GM12878 (cell line): ENCODE data around the gene ARMH1. TPM values are rescaled to one million over a fixed set of nuclear protein-coding genes. Genes with fewer than 3 reads are reported as not detected.

Experiments used
- ATAC-seq: fragments of 200-7000 bp; cut with Tn5 transposase; 3 replicates; pipeline ENCODE4 v1.9.1; 2020; ENCODE audit warnings: mild to moderate bottlenecking, moderate library complexity
- BruUV-seq: library from RNA; stranded (reverse); fragments of 400-500 nt; replicated peaks from 2 replicates; lab custom pipeline; 2021; lab: Mats Ljungman, UMichigan
- CTCF ChIA-PET: fragments of 300-600 bp; sonication (Branson Sonifier 250); formaldehyde crosslinking; extraction: SDS; loops from one replicate; lab custom pipeline; 2021; ENCODE audit warnings: inconsistent platforms; lab: Yijun Ruan, JAX
- POLR2A ChIA-PET: fragments of 350-600 bp; formaldehyde crosslinking; extraction: SDS; loops from one replicate; lab custom pipeline; 2021; ENCODE audit warnings: inconsistent platforms; lab: Charles Lee
- RAD21 ChIA-PET: fragments of 300-600 bp; sonication (Branson Sonifier 250); formaldehyde crosslinking; loops from one replicate; lab custom pipeline; 2023; ENCODE audit warnings: antibody characterized with exemption; ENCODE audit not compliant: unreplicated experiment; lab: Charles Lee
- SMC1A ChIA-PET: fragments of 300-600 bp; sonication (Branson Sonifier 250); formaldehyde crosslinking; loops from one replicate; lab custom pipeline; 2023; ENCODE audit not compliant: unreplicated experiment, uncharacterized antibody; lab: Charles Lee
- DNase-seq: peaks from one replicate; pipeline ENCODE4 v3.0.0-alpha.2; 2011; ENCODE audit warnings: low read depth, low spot score
- FAIRE-seq: peaks from 3 replicates; lab custom pipeline; 2011; peaks lifted over from hg19 to GRCh38; lab: Jason Lieb, UNC
- H2AFZ ChIP-seq: 2 replicates; pipeline ENCODE4 v1.6.0; 2011; ENCODE audit warnings: low read depth, low read length, control low read depth; ENCODE audit not compliant: control insufficient read depth
- H3K27ac ChIP-seq: 2 replicates; pipeline ENCODE4 v1.5.1; 2011; ENCODE audit warnings: control low read depth; ENCODE audit not compliant: control insufficient read depth, insufficient read depth
- H3K27me3 ChIP-seq, 2 experiments: replicated peaks in 1 of 2; 2 replicates each; pipeline versions ENCODE4 v1.6.0 to v1.6.1; 2011; ENCODE audit warnings: low read length in 1 of 2; ENCODE audit not compliant: control insufficient read depth in 2 of 2, insufficient read depth in 2 of 2
- H3K36me3 ChIP-seq, 2 experiments: 2 replicates each; pipeline ENCODE4 v1.5.1; 2011; ENCODE audit warnings: low read length in 1 of 2; ENCODE audit not compliant: control insufficient read depth in 2 of 2, insufficient read depth in 2 of 2
- H3K4me1 ChIP-seq: 2 replicates; pipeline ENCODE4 v1.6.1; 2011; ENCODE audit warnings: mild to moderate bottlenecking, low read length, moderate library complexity, mixed read lengths; ENCODE audit not compliant: control insufficient read depth, insufficient read depth
- H3K4me2 ChIP-seq: 2 replicates; pipeline ENCODE4 v1.6.0; 2011; ENCODE audit warnings: control low read depth; ENCODE audit not compliant: control insufficient read depth, insufficient read depth
- H3K4me3 ChIP-seq: fragments of 200-600 bp; sonication (generic); 2 replicates; pipeline ENCODE4 v1.5.1; 2016
- H3K79me2 ChIP-seq: 2 replicates; pipeline ENCODE4 v1.6.0; 2011; ENCODE audit warnings: low read length; ENCODE audit not compliant: control insufficient read depth, insufficient read depth
- H3K9ac ChIP-seq: 2 replicates; pipeline ENCODE4 v1.8.0; 2011; ENCODE audit warnings: low read length, control low read depth, mixed read lengths; ENCODE audit not compliant: control insufficient read depth, insufficient read depth
- H3K9me3 ChIP-seq: replicated peaks from 3 replicates; pipeline ENCODE4 v1.5.1; 2011; ENCODE audit warnings: mild to moderate bottlenecking, low read length; ENCODE audit not compliant: control insufficient read depth, insufficient read depth
- H4K20me1 ChIP-seq: 2 replicates; pipeline ENCODE4 v1.6.0; 2011; ENCODE audit not compliant: control insufficient read depth, insufficient read depth
- BMI1 ChIP-seq: fragments of 450-650 bp; IDR thresholded peaks from 2 replicates; pipeline ENCODE4 v1.6.1; 2016; ENCODE audit warnings: mild to moderate bottlenecking, moderate library complexity, borderline replicate concordance
- BRCA1 ChIP-seq: IDR thresholded peaks from 2 replicates; pipeline ENCODE4 v1.6.1; 2011; ENCODE audit warnings: low read depth, low read length, improper control_type of control experiment
- CREB1 ChIP-seq: IDR thresholded peaks from 2 replicates; pipeline ENCODE4 v1.6.1; 2012; ENCODE audit warnings: low read depth, mild to moderate bottlenecking, inconsistent platforms
- FOS ChIP-seq: IDR thresholded peaks from 3 replicates; pipeline ENCODE4 v1.6.1; 2011; ENCODE audit warnings: borderline replicate concordance; ENCODE audit not compliant: insufficient read length; ENCODE audit errors: extremely low read depth
- IRF3 ChIP-seq: fragments of 450-650 bp; IDR thresholded peaks from 2 replicates; pipeline ENCODE4 v1.6.1; 2014; ENCODE audit warnings: mild to moderate bottlenecking
- PKNOX1 ChIP-seq: fragments of 450-650 bp; IDR thresholded peaks from 2 replicates; pipeline ENCODE4 v1.6.1; 2016; ENCODE audit warnings: mild to moderate bottlenecking
- SIN3A ChIP-seq: IDR thresholded peaks from 2 replicates; pipeline ENCODE4 v1.6.1; 2012; ENCODE audit warnings: low read depth, low read length, improper control_type of control experiment
- SRF ChIP-seq, 2 experiments: IDR thresholded peaks; 2 replicates each; pipeline ENCODE4 v1.6.1; 2011; ENCODE audit warnings: low read depth in 2 of 2, low read length in 2 of 2, mild to moderate bottlenecking in 1 of 2, moderate library complexity in 1 of 2
- TCF12 ChIP-seq: IDR thresholded peaks from 2 replicates; pipeline ENCODE4 v1.6.1; 2011; ENCODE audit warnings: low read depth, mild to moderate bottlenecking, low read length
- WGBS: methylation state at CpG from one replicate; pipeline ENCODE4 v1.1.6; 2016; ENCODE audit warnings: low lambda C conversion rate; ENCODE audit not compliant: insufficient replicate concordance, insufficient coverage; ENCODE audit errors: missing lambda C conversion rate; 5-methylcytosine and 5-hydroxymethylcytosine counted together
- in situ Hi-C: fragments of 300-500 bp; cut with MboI; formaldehyde crosslinking; loops from 9 replicates; pipeline ENCODE4 v1.14.3; 2018; ENCODE audit warnings: mixed read lengths
- intact Hi-C: fragments of 100-400 bp; cut with micrococcal nuclease; formaldehyde crosslinking; loops from one replicate; pipeline ENCODE4 v1.14.2; 2022; ENCODE audit not compliant: unreplicated experiment
- polyA plus RNA-seq, 11 experiments: library from polyadenylated mRNA; depleted of rRNA in 4 of 11; unstranded in 6 of 11; stranded (reverse) in 5 of 11; fragments of >200 nt; fragmentation: Nextera tagmentation in 4 of 11; fragmentation: Illumina TruSeq in 1 of 11; extraction: Ambion mirVana in 4 of 11; extraction: Trizol in 1 of 11; gene quantifications; 1 replicate in 1 of 11; 2 replicates in 10 of 11; pipeline versions ENCODE4 v1.2.1 to v1.2.3, GENCODE V29; 2011 to 2016; ENCODE audit warnings: inconsistent platforms in 2 of 11, missing spikeins in 2 of 11, low read depth in 1 of 11
- total RNA-seq, 4 experiments: library from RNA; depleted of rRNA in 3 of 4; stranded (reverse); fragments of >200 nt in 3 of 4; fragmentation: Illumina TruSeq in 1 of 4; extraction: Trizol in 1 of 4; gene quantifications; 2 replicates each; pipeline versions ENCODE4 v1.2.1 to v1.2.3, GENCODE V29; 2013 to 2021

ARMH1 gene
- total and polyA plus RNA-seq, 10 of the 15 experiments (the other 5 are each of a cell fraction or from before 2014, with no cell fraction given): 0.93 to 43.9 (median 8.2) TPM

GRCh38 chr1:44653107-44653964 lies 21.2 kb upstream of the ARMH1 start:
- peak; percentile 18 for ATAC-seq
- in situ Hi-C loops: no loop called here
- H3K4me1 ChIP-seq: no peaks in the 10 kb centered on the region
- H3K36me3 ChIP-seq: peaks cover 12% of the 10 kb centered on the region in 2 experiments
- no peaks in the 10 kb centered on the region for H3K27me3 ChIP-seq
- no peaks in the 10 kb centered on the region for H3K79me2 ChIP-seq
- ChIA-PET RAD21 (interaction anchor here (0.6 to 2.9 kb wide), 17 partner anchors 12 to 560 kb away, joined by 3 to 15 read pairs (median 3); partner anchors contain the start of genes ARMH1, DMAP1 and TMEM53), SMC1A (interaction anchor here (1.0 to 3.0 kb wide), 13 partner anchors 10 to 562 kb away, joined by 3 to 32 read pairs (median 6); partner anchors contain the start of genes ARMH1 and TMEM53), CTCF (interaction anchor here (0.7 to 4.4 kb wide), 46 partner anchors 9 to 648 kb away, joined by 3 to 76 read pairs (median 6); partner anchors contain the start of genes ARMH1, DMAP1, RNU5D-1 and TMEM53), POLR2A (interaction anchor here (1.5 to 1.7 kb wide), 3 partner anchors 11 to 21 kb away, joined by 3 to 8 read pairs (median 4); partner anchors contain the start of genes ARMH1 and TMEM53)
- H3K4me2 ChIP-seq: no peak overlapping the region
- 61% methylated on average over 11 of the region's 11 CpGs for whole genome bisulfite sequencing
- no peak for DNase-seq
- TF ChIP-seq BMI1: no peak
- TF ChIP-seq SRF (IDR thresholded peaks at IDR 0.05; ENCODE audit: low read depth in 2 of 2, low read length in 2 of 2): no peak
- no peak for TF ChIP-seq BRCA1
- no peak for TF ChIP-seq TCF12
- TF ChIP-seq IRF3: no peak
- TF ChIP-seq SIN3A: no peak
- TF ChIP-seq FOS: no peak
- TF ChIP-seq PKNOX1: no peak
- TF ChIP-seq CREB1: no peak
- no TSS peak for BruUV-seq
- no peaks in the 10 kb centered on the region for H4K20me1 ChIP-seq
- no peak overlapping the region for H2AFZ ChIP-seq
- H3K4me3 ChIP-seq: no peak overlapping the region
- H3K9me3 ChIP-seq: no peaks in the 10 kb centered on the region
- intact Hi-C loops: loop anchor here (1.0 to 10.0 kb wide), 4 partner anchors 44 to 439 kb away; partner anchors contain the start of gene DMAP1
- H3K27ac ChIP-seq: no peak overlapping the region
- no peak overlapping the region for H3K9ac ChIP-seq
- no peak for FAIRE-seq
